IPS-18c (cell line): ENCODE measurements around the gene TBC1D14.

ENCODE experiments used
- H3K4me3 ChIP-seq: 2 replicates; pipeline ENCODE4 v1.7.0; 2013; ENCODE audit warnings: low read depth, mild to moderate bottlenecking, low read length, moderate library complexity; ENCODE audit not compliant: insufficient read depth
- H3K9me3 ChIP-seq: one replicate; pipeline ENCODE4 v1.6.1; 2013; ENCODE audit warnings: mild to moderate bottlenecking, low read length, moderate library complexity; ENCODE audit not compliant: control insufficient read depth, insufficient read depth

The TBC1D14 gene

DNA sequence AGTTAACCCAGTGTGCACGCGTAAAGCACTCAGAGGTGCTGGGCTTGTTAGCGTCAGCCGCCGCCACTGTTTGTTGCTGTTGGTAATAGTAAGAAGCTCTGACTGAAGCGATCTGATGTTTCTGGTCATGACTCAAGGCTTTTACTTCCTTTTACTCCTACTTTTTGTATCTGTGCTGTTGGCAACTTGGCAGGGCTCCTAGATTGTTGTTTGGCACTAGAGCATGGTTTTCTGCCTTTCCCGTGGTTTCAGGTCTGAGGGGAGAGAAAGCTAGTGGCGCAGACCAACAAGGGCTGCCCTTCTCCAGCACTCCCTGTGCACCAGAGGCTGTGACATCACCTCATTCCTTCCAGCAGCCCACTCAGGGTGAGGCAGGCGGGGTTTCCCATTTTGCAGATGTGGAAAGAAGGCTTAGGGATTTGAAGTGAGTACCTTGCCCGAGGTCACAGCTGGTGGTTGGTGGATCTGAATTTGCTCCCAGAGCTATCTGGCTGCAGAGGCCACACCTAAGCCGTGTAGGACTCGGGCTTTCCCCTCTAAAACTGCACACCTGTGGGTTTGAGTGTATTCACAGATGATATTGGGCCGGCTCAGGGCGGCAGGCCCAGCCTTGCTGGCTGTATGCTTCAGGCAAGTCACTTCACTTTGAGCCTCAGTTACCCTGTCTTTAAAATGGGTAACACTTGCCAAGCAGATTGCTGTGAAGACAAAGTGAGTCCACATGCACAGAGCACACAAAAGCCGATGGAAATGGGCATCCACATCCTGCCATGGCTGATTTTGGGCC is 82.3 kb downstream of the TBC1D14 start:
- no peak overlapping the region for H3K4me3 ChIP-seq

DNA sequence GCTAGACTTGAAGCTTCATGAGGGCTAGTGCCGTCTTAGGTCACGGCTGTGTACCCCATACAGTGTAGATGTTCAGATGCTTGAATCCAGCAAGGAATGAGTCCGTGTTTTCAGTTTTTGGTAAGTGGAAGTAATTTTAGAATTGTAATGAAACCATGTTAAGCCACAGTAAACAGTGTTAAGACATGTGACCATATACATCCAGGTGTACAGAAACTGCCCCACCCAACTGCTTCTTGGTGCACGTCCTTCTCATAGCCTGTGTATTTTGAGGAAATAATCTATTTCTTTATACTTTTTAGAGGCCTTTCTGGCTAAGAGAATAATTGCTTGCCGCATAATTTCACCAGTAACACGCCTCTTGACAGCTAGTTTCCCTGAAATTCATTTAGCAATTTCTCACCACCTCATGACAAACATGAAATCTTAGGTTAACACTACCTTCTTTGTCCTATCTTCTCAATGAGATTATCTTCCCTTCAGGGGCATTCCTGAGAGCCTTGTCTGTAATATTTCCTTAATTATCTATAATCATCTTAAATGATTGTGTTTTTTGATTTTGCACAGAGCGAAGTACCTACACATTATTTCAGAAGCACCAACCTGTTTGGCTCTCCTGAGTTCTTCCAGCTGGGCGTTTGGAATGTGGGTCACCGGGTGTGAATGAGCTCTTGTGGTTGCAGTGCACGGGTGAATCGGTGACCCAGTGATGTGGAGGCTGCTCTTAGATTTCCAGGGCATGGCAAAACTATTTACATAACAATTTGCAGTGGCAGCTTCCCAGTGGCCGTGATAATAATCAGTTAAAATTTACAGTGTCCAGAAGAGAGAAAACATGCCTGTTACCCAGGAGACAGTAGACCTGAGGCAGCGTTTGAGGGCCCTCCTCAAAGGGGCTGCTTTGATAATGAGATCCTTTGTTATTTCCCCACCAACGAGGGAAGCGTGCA is 83.4 kb downstream of the TBC1D14 start:
- no peaks in the 10 kb centered on the region for H3K9me3 ChIP-seq
- no peak overlapping the region for H3K4me3 ChIP-seq

More for the DNA sequence above, 82.3 kb downstream of the TBC1D14 start:
- H3K9me3 ChIP-seq: no peaks in the 10 kb centered on the region

DNA sequence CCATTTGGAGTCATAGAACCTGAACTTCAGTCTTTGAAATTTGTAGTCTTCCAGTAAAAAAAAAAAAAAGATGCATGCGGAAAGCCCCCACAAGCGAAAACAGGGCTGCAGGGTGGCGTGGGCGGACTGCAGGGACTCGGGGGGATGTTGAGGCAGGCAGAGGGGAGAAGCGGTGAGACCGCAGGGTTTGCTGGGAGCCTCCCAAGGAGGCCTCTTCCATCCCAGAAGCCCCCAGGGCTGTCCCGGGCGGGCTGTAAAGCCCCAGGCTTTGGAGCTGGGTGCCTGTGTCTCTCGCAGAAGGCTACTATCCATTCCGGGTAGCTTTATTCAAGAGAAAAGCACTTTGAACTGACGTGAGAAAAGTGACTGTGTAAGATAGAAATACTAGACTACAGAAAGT is 86.9 kb downstream of the TBC1D14 start:
- no peaks in the 10 kb centered on the region for H3K9me3 ChIP-seq

DNA sequence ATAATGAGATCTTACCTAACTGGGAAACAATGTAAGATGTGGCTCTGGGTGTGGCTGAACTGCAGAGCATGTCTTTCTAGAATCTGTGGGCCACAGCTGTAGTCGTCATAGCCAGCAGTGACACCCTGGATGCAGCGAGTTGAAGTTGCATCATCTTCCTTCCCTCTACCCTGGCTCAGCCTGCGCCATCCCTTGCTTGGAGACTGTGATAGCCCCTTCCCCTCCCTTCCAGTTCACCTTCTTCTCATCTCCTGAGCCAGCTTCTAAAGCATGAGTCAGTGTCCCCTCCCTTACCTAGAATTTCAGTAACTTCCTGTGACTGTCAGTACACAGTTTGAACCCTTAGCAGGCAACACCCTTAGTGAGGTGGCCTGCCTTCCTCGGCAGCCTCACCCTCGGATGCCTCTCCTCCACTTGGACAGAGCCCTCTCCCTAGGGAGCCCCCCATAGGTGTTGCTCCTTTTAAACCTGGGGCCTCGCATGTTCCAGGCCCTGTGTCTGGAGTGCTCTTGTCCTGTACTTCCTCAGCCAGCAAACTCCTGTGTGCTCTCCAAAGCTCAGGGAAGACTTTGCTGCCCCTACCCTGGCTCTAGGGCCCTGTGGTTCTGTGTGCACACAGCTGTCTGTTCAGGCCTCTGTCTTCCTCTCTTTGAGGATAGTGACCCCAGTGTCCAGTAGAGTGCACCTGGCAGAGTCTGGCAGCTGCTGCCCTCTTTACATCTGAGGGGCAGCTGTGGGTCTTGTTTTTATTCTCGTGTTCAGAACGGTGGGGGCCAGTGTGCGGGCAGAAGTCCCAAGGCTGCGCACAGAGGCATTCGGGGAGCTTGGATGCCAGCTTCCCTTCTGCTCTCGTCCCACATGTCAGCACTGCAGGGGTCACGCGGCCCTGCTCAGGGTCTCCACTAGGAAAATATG is 89.8 kb downstream of the TBC1D14 start:
- H3K4me3 ChIP-seq: no peak overlapping the region
- H3K9me3 ChIP-seq: no peaks in the 10 kb centered on the region

More for the DNA sequence above, 86.9 kb downstream of the TBC1D14 start:
- no peak overlapping the region for H3K4me3 ChIP-seq

DNA sequence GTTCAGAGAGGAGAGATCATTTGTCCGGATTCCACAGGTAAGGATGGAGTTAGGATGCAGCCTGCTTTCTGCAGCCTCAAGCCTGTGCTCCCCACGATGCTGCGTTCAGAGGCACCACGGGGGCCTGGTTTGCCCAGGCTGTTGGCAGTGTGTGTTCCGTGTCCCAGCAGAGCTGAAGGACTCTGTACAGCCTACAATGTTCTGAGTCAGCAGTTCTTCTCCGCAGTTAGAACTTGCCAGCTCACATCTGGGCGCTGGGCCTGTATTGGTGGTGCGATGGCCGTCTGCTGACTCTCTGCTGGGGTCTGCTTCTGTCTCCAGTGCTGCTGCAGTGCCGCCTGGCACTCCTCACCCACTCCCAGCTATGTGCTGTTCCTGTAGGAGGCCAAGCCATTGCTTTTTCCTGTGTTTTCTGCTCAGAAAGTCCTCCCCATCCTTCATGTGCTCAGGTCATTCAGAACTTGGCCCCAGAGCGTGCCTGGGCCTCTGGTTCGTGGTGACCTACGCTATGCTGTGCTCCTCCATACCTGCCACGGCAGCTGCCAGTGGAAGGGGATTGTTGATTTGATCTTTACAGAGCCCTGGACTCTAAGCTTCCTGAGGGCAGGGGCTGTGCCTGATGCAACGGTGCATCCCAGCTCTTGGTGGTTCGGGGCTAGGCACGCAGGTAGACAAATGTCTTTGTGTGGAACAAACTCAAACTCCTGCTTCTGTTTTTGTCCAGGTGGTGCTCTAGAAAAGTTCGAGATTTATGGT is 91.0 kb downstream of the TBC1D14 start:
- no peak overlapping the region for H3K4me3 ChIP-seq
- H3K9me3 ChIP-seq: no peaks in the 10 kb centered on the region

DNA sequence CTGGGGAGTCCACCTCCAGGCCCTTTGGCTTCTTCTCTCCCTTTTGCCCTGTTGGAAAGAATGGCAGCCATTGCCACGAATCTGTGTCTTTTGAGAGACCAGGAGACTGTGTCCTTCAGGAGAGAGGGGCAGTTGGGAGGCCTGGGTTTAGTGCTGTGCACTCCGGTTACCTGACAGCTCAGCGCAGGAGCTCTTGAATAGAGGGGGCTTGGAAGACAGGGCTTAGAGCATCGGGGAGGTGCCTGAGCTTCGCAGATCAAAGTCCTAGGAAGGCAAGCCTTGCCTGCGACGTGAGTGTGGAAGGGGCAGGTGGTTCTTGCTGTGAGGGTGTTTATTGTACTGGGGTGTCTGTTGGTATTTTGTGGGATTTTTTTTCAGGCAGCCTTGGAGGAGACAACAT is 91.6 kb downstream of the TBC1D14 start:
- Histone ChIP-seq H3K9me3 (no peaks in the 10 kb centered on the region), H3K4me3 (no peak overlapping the region)

DNA sequence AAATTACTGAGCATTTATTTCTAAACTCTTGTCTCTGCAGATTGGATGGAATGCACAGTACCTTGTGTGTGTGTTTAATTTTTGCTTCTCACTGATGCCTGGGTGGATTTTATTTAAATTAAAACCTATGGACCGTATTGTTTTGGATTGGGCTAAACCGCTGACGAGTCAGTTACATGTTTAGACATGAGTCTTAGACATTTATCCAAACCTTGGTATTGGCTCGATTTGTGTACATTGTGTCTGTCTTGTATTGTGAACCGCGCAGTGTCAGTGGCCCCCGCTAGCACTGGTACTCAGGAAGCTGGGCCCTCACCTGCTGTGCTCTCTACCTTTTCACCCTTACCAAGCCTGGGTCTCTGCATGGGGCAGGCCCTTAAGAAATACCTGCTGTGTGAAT is 92.7 kb downstream of the TBC1D14 start:
- Histone ChIP-seq H3K4me3 (no peak overlapping the region), H3K9me3 (no peaks in the 10 kb centered on the region)

DNA sequence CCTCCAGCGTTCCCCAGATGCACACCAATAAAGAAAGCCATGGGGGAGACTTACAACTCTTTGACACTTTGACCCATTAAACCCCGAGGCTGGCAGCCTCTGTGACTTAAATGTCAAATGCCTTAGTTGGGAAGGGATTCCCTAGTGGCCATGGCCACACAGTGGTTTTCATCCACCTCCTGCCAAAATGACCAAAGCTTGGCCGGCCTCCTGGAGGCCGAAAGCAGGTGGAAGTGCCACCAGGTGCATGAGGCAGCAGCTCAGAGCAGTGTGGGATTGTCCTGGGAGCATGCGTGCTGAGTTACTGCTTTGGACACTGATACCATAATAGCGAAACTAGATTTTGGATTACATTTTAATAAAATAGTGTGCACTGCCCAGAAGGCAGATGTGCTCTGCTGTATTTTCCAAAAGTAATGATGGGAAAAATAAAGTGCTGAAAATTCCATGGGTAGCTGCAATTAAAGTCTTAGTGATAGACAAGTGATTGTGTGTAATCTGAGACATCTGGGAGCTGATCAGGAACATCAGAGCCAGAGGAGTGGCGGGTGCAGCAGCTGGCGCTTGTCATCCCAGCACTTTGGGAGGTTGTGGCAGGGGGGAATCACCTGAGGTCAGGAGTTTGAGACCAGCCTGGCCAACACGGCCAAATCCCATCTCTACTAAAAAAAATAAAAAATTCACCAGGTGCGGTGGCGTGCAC is 93.7 kb downstream of the TBC1D14 start:
- Histone ChIP-seq H3K4me3 (no peak overlapping the region), H3K9me3 (no peaks in the 10 kb centered on the region)

DNA sequence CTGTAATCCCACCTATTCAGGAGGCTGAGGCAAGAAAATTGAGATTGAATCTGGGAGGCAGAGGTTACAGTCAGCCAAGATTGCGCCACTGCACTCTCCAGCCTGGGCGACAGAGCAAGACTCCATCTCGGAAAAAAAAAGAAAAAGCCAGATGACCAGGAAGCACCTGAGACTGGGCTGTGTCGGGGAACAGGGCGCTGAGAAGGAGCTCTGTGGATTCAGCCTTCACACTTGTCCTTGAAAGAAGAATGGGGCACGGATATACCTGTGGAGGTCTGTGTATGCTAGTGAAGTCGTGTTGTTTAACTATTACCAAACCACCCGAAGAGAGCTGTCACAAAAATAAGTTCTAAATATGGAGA is 94.2 kb downstream of the TBC1D14 start:
- no peak overlapping the region for H3K4me3 ChIP-seq
- H3K9me3 ChIP-seq: no peaks in the 10 kb centered on the region

DNA sequence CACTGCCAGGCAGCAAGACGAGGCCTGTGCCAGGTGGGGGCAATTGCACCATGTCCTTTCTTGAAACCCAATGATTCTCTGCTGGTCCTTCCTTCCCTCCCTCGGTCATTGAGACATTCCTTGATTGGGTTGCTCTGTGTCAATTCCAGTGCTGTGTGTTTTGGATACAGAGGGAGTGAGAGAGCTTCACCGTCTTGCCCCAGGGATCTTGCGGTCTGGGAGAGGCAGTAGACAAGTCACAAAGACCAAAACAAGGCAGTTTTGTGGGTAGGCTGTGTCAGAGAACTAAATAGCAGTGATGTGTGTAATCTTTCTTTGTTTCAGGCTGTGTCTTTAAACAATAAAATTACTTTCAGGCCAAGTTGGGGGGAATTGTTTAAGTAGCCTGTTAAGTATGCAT is 94.7 kb downstream of the TBC1D14 start:
- Histone ChIP-seq H3K4me3 (no peak overlapping the region), H3K9me3 (no peaks in the 10 kb centered on the region)

DNA sequence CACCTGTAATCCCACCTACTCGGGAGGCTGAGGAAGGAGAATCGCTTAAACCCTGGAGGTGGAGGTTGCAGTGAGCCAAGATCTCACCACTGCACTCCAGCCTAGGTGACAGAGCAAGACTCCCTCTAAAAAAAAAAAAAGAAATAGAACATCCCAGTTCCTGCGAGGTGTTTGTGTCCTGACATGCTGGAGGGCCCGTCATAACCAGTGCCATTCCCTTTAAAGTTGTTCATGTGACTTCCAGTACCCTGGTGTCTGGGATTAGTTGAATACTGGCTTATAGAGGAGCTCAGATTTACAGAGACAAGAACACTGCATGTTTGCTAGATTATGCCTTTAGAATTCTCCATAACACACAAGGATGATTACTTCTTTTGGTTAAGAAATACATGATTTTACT is 95.9 kb downstream of the TBC1D14 start:
- H3K9me3 ChIP-seq: no peaks in the 10 kb centered on the region
- no peak overlapping the region for H3K4me3 ChIP-seq

DNA sequence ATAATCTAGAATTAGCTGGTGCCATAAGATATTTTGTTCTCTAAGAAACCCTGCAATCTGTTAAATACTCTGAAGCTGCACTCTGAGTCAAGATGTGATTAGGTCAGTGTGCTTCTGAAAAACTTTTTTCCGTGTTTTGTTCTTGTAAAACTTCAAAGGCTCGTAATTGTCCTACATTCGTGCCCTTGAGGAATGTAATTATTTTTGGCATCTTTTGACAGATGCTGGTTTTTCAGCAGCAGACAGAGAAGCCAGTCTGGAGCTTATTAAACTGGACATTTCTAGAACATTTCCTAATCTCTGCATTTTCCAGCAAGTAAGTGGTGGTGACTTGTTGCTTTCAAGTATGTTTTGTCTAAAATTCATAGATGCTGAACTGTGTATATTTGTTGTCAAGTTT is 96.8 kb downstream of the TBC1D14 start:
- H3K4me3 ChIP-seq: no peak overlapping the region

DNA sequence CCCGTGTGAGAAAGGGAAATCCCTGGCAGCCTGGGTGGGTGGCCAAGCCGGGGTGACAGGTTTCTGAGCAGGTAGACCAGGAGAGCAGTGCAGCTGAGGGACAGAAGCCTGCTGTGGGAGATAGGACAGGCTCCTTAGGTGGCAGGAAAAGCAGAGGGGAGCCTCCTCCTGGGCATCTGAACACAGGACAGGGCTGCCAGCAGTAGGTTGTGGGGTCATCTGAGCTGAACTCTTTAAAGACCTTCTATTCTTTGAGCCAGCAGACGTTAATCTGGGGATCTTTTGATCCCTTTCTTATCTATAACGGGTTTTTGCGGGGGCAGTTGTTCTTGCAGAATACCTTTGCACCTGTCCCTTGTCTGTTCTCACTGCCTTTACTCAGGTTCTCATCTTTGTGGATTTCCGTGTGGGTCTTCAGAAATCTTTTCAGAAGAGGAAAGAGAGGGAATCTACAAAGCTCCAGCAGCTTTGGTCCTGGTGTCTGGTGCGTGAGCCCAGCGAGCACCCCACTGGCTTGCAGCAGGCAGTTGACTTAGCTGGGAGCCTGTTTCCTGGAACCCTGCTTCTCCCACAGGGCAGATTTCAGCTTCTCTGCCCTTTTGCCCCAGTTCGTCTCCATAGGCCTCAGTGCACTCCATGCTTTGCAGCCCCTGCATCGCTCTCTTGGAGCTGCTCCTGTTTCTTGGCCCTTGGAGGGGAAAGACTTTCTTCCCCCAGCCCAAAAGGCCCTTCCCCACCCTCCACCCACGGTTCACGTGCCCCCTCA is 97.7 kb downstream of the TBC1D14 start:
- H3K9me3 ChIP-seq: no peaks in the 10 kb centered on the region
- H3K4me3 ChIP-seq: no peak overlapping the region

More for the DNA sequence above, 96.8 kb downstream of the TBC1D14 start:
- no peaks in the 10 kb centered on the region for H3K9me3 ChIP-seq

DNA sequence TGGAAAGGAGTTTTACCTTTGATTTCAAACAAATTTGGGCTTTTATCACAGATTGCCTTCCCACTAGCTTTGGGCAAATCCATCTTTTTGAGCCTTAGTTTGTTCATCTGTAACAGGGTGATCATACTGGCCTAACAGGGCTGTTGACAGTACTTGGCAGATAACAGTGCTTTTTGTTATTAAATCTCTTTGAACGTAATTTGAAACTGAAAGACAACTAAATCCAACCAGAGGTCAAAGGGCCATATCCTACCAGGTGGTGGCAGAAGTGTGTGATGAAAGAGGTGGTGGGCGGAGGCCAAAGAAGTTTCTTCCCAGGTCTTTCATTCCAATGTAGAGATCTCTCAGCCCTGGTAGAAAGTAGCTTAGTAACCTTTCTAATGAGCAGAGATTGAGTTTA is 98.3 kb downstream of the TBC1D14 start:
- no peaks in the 10 kb centered on the region for H3K9me3 ChIP-seq
- no peak overlapping the region for H3K4me3 ChIP-seq

DNA sequence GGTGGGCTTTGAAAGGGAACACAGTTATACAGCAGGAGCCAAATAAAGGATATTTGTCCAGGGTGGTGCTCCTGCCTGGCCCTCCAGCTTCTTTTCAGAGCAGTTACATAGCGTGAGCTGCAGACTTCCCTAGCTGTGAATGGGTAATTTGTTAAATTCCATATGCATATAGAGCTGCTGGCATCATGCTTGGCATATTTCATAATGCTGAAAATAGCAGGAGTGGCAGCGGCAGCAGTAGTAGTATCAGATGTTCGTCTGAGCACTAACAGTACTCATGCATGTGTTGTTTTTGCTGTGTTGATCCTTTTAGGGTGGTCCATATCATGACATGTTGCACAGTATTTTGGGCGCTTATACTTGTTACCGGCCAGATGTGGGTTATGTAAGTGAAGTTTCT is 99.9 kb downstream of the TBC1D14 start:
- no peaks in the 10 kb centered on the region for H3K9me3 ChIP-seq
- no peak overlapping the region for H3K4me3 ChIP-seq
